Right ventricle myocardium superior (tissue), 1 donor: ENCODE results near the gene GJC1. TPM values are rescaled to one million over a fixed set of nuclear protein-coding genes. Genes with fewer than 3 reads are reported as not detected.
A peak's percentile ranks its signal among the peaks of the same experiment; 100 is the strongest.

ENCODE experiments used
- ATAC-seq: fragments of 200-7000 bp; cut with Tn5 transposase; one replicate; pipeline ENCODE4 v1.9.1; 2020; ENCODE audit warnings: mild to moderate bottlenecking; ENCODE audit not compliant: poor library complexity
- DNase-seq: peaks from one replicate; pipeline ENCODE4 v3.0.0-alpha.2; 2020
- intact Hi-C: fragments of 100-400 bp; cut with DNase I; formaldehyde crosslinking; loops from one replicate; pipeline ENCODE4 v1.11.2; 2022
- long read RNA-seq: library from polyadenylated mRNA; unstranded; transcript quantifications from one replicate; pipeline ENCODE4 v2.0.0, GENCODE V29; 2021
- total RNA-seq: library from RNA; stranded (reverse); fragmentation: NEBNext Ultra II Directional; extraction: Animal tissue kit (Norgen Biotek cat#: 25700); gene quantifications from one replicate; pipeline ENCODE4 v1.2.1, GENCODE V29; 2021
- donor health status: DM: no; HTN: yes; CAD: no; lungs with severe emphysema.

Gene GJC1
- 16.1 TPM for total RNA-seq
- long read RNA-seq, partial matches to known transcripts, result 0 of 7 reads
- long read RNA-seq, other reads (novel, unspliced or antisense), result 3 of 7 reads

- DNase-seq (peak; percentile 57), ATAC-seq (peak; percentile 74)
- intact Hi-C loops, result loop anchor here (5.0 kb wide), 1 partner anchor 52 kb away; no protein-coding TSS in a partner anchor
These were observed at the start of gene GJC1 for GRCh38 chr17:44829523-44830358. GJC1 (minus strand) TSS chr17:44830287; CDS start chr17:44805817, 24,470 bp downstream.

- ATAC-seq (no peak), DNase-seq (no peak)
- intact Hi-C loops, result no loop called here
These were observed 49.3 kb upstream of the GJC1 start for GRCh38 chr17:44879376-44879775.

- no peak for DNase-seq
- intact Hi-C loops, result no loop called here
- peak; percentile 45 for ATAC-seq
These were observed 48.6 kb upstream of the GJC1 start for GRCh38 chr17:44878627-44879221.

- no peak for DNase-seq
- intact Hi-C loops, result no loop called here
- ATAC-seq, result no peak
These were observed 47.0 kb upstream of the GJC1 start for GRCh38 chr17:44877121-44877520.

- ATAC-seq (no peak), DNase-seq (no peak)
- intact Hi-C loops, result no loop called here
These were observed 45.7 kb upstream of the GJC1 start for GRCh38 chr17:44875761-44876160.

GRCh38 chr17:44872131-44872768 is 42.2 kb upstream of the GJC1 start:
- DNase-seq (peak; percentile 66), ATAC-seq (peak; percentile 86)
- intact Hi-C loops, result no loop called here

- no peak for ATAC-seq
- no peak for DNase-seq
- intact Hi-C loops, result no loop called here
These were observed 41.5 kb upstream of the GJC1 start for GRCh38 chr17:44871556-44871955.

- DNase-seq (no peak), ATAC-seq (no peak)
- intact Hi-C loops, result no loop called here
These were observed 37.8 kb upstream of the GJC1 start for GRCh38 chr17:44867841-44868240.

GRCh38 chr17:44865931-44866330 is 35.8 kb upstream of the GJC1 start:
- intact Hi-C loops, result loop anchor here (2.0 kb wide), 1 partner anchor 91 kb away; no protein-coding TSS in a partner anchor
- DNase-seq (no peak), ATAC-seq (no peak)

- intact Hi-C loops, result loop anchor here (2.0 kb wide), 1 partner anchor 90 kb away; no protein-coding TSS in a partner anchor
- peak; percentile 82 for ATAC-seq
- peak; percentile 67 for DNase-seq
These were observed 35.2 kb upstream of the GJC1 start for GRCh38 chr17:44865231-44865660.

- no peak for DNase-seq
- peak; percentile 13 for ATAC-seq
- intact Hi-C loops, result loop anchor here (2.0 kb wide), 1 partner anchor 90 kb away; no protein-coding TSS in a partner anchor
These were observed 34.7 kb upstream of the GJC1 start for GRCh38 chr17:44864831-44865230.

GRCh38 chr17:44863061-44863918 is 33.2 kb upstream of the GJC1 start:
- no peak for ATAC-seq
- intact Hi-C loops, result no loop called here
- DNase-seq, result no peak

GRCh38 chr17:44862278-44862914 is 32.3 kb upstream of the GJC1 start:
- intact Hi-C loops, result no loop called here

GRCh38 chr17:44859701-44860100 is 29.6 kb upstream of the GJC1 start:
- ATAC-seq (no peak), DNase-seq (no peak)
- intact Hi-C loops, result no loop called here

More at GRCh38 chr17:44862278-44862914, 32.3 kb upstream of the GJC1 start:
- ATAC-seq (no peak), DNase-seq (no peak)

- ATAC-seq (no peak), DNase-seq (no peak)
- intact Hi-C loops, result no loop called here
These were observed 24.1 kb upstream of the GJC1 start for GRCh38 chr17:44854192-44854591.

GRCh38 chr17:44850612-44851011 is 20.5 kb upstream of the GJC1 start:
- ATAC-seq (peak; percentile 51), DNase-seq (peak; percentile 59)
- intact Hi-C loops, result no loop called here

- DNase-seq (no peak), ATAC-seq (no peak)
- intact Hi-C loops, result no loop called here
These were observed 19.9 kb upstream of the GJC1 start for GRCh38 chr17:44850025-44850424.

GRCh38 chr17:44848961-44849489 is 18.9 kb upstream of the GJC1 start:
- ATAC-seq (no peak), DNase-seq (no peak)
- intact Hi-C loops, result no loop called here
